Measurements from ENCODE around the gene LTB4R2.

- TF ChIP-seq CTCF (IDR thresholded peaks at IDR 0.05) (no peak), POLR2A (IDR thresholded peaks at IDR 0.05) (no peak)
These were observed 21.2 kb downstream of the LTB4R2 start for GRCh38 chr14:24330973-24331674.
